B cell (primary cell): ENCODE results near the gene TRAPPC1. TPM values are rescaled to one million over a fixed set of nuclear protein-coding genes. Genes with fewer than 3 reads are reported as not detected.

ENCODE experiments used
- ATAC-seq: fragments of 200-7000 bp; cut with Tn5 transposase; one replicate; pipeline ENCODE4 v1.10.0; 2021; ENCODE audit warnings: low read depth, mild to moderate bottlenecking, moderate number of reproducible peaks, moderate library complexity
- CTCF ChIA-PET: fragments of 350-600 bp; sonication (Branson Sonifier 250); formaldehyde crosslinking; loops from one replicate; lab custom pipeline; 2021; ENCODE audit warnings: antibody characterized with exemption, inconsistent platforms; lab: Charles Lee
- POLR2A ChIA-PET: fragments of 350-600 bp; sonication (Branson Sonifier 250); formaldehyde crosslinking; loops from one replicate; lab custom pipeline; 2021; ENCODE audit warnings: antibody characterized with exemption; lab: Charles Lee
- DNase-seq: peaks from one replicate; pipeline ENCODE4 v3.0.0; 2013
- H2AFZ ChIP-seq: 2 replicates; pipeline ENCODE4 v1.6.1; 2012; ENCODE audit warnings: mild to moderate bottlenecking, low read depth, low read length; ENCODE audit not compliant: insufficient read depth, poor library complexity, severe bottlenecking
- H3K27ac ChIP-seq, 2 donors: 1 replicate in 1 of 2; 2 replicates in 1 of 2; pipeline ENCODE4 v1.5.1; 2012 to 2013; ENCODE audit warnings: low read length in 2 of 2, mild to moderate bottlenecking in 2 of 2, moderate library complexity in 1 of 2
- H3K27me3 ChIP-seq, 4 experiments: fragments of 200-600 bp in 1 of 4; sonication (generic) in 1 of 4; replicated peaks in 1 of 4; 1 replicate in 2 of 4; 2 replicates in 2 of 4; pipeline versions ENCODE4 v1.6.1 to v1.7.0; 2013 to 2016; ENCODE audit warnings: low read length in 3 of 4, mild to moderate bottlenecking in 2 of 4, mixed read lengths in 1 of 4, moderate library complexity in 1 of 4; ENCODE audit not compliant: insufficient read depth in 4 of 4, control insufficient read depth in 3 of 4; ENCODE audit errors: control extremely low read depth in 1 of 4
- H3K36me3 ChIP-seq, 2 experiments: replicated peaks in 1 of 2; 1 replicate in 1 of 2; 2 replicates in 1 of 2; pipeline versions ENCODE4 v1.6.1 to v1.7.1; 2013; ENCODE audit warnings: low read length in 1 of 2; ENCODE audit not compliant: insufficient read depth in 2 of 2, control insufficient read depth in 1 of 2; ENCODE audit errors: control extremely low read depth in 1 of 2, extremely low read depth in 1 of 2
- H3K4me1 ChIP-seq, 2 donors: fragments of 200-600 bp in 1 of 2; sonication (generic) in 1 of 2; 1 replicate in 1 of 2; 2 replicates in 1 of 2; pipeline versions ENCODE4 v1.5.1 to v1.6.1; 2013 to 2017; ENCODE audit warnings: low read length in 2 of 2; ENCODE audit not compliant: control insufficient read depth in 2 of 2, insufficient read depth in 2 of 2
- H3K4me2 ChIP-seq: replicated peaks from 2 replicates; pipeline ENCODE3; 2012; ENCODE audit warnings: mild to moderate bottlenecking, low read depth, low read length; ENCODE audit not compliant: poor library complexity, severe bottlenecking
- H3K4me3 ChIP-seq, 5 experiments: fragments of 200-600 bp in 1 of 5; sonication (generic) in 1 of 5; 1 replicate in 3 of 5; 2 replicates in 2 of 5; pipeline versions ENCODE4 v1.5.1 to v1.7.0; 2011 to 2016; ENCODE audit warnings: low read length in 4 of 5, mild to moderate bottlenecking in 4 of 5, low read depth in 2 of 5, control low read depth in 1 of 5, moderate library complexity in 1 of 5; ENCODE audit not compliant: insufficient read depth in 1 of 5; ENCODE audit errors: control extremely low read depth in 1 of 5, extremely low read depth in 1 of 5
- H3K79me2 ChIP-seq: fragments of 200-600 bp; sonication (generic); one replicate; pipeline ENCODE4 v1.6.0; 2016; ENCODE audit warnings: low read length; ENCODE audit not compliant: control insufficient read depth, insufficient read depth
- H3K9ac ChIP-seq: fragments of 200-600 bp; sonication (generic); 2 replicates; pipeline ENCODE4 v1.6.1; 2017; ENCODE audit warnings: mild to moderate bottlenecking, low read length, moderate library complexity
- H3K9me3 ChIP-seq, 3 donors: one replicate each; pipeline versions ENCODE4 v1.6.1 to v1.7.1; 2013; ENCODE audit warnings: low read length in 2 of 3; ENCODE audit not compliant: control insufficient read depth in 2 of 3, insufficient read depth in 1 of 3; ENCODE audit errors: control extremely low read depth in 1 of 3
- H4K20me1 ChIP-seq: 2 replicates; pipeline ENCODE4 v1.6.0; 2012; ENCODE audit warnings: mild to moderate bottlenecking, low read length; ENCODE audit not compliant: insufficient read depth, control insufficient read depth, poor library complexity, severe bottlenecking
- H3K27ac Mint-ChIP-seq: one replicate; pipeline ENCODE4 v1.8.0; 2021; ENCODE audit warnings: mixed read lengths
- H3K27me3 Mint-ChIP-seq: one replicate; pipeline ENCODE4 v1.8.0; 2021; ENCODE audit warnings: mixed read lengths
- H3K4me1 Mint-ChIP-seq: one replicate; pipeline ENCODE4 v1.8.0; 2021; ENCODE audit warnings: mixed read lengths
- H3K4me3 Mint-ChIP-seq: one replicate; pipeline ENCODE4 v1.8.0; 2021; ENCODE audit warnings: mixed read lengths
- H3K9me3 Mint-ChIP-seq: one replicate; pipeline ENCODE4 v1.8.0; 2022; ENCODE audit warnings: mixed read lengths; ENCODE audit not compliant: insufficient read depth
- EZH2 ChIP-seq: IDR thresholded peaks from 2 replicates; pipeline ENCODE4 v1.6.1; 2012; ENCODE audit warnings: borderline replicate concordance, low read depth, mild to moderate bottlenecking, moderate library complexity, low read length; ENCODE audit not compliant: insufficient read depth, poor library complexity, severe bottlenecking
- WGBS: methylation state at CpG from one replicate; pipeline ENCODE4 v1.1.5; 2013; ENCODE audit warnings: missing lambda C conversion rate; ENCODE audit not compliant: insufficient coverage; 5-methylcytosine and 5-hydroxymethylcytosine counted together
- intact Hi-C: fragments of 100-400 bp; cut with micrococcal nuclease; formaldehyde crosslinking; loops from one replicate; pipeline ENCODE4 v1.10.0; 2022
- polyA plus RNA-seq: library from polyadenylated mRNA; depleted of rRNA; stranded (reverse); fragments of >200 nt; gene quantifications from 2 replicates; pipeline ENCODE4 v1.2.3, GENCODE V29; 2012
- total RNA-seq, 2 donors: library from RNA; stranded (reverse); fragments of 120-200 nt in 1 of 2; gene quantifications; 1 replicate in 1 of 2; 2 replicates in 1 of 2; pipeline versions ENCODE4 v1.2.3 to v1.2.4, GENCODE V29; 2013 to 2022
- TF ChIP-seq, protein P1 (sequence below): fragments of 200-600 bp; IDR thresholded peaks from one replicate; pipeline ENCODE4 v1.8.0; 2022; ENCODE audit warnings: antibody characterized with exemption, mild to moderate bottlenecking

TRAPPC1 gene
- total and polyA plus RNA-seq, 2 donors (not counting 1 experiment from before 2014, with no cell fraction given) = 118 to 173 TPM

- no peaks in the 10 kb centered on the region for H3K27me3 ChIP-seq
- WGBS = 95% methylated on average over 11 of the region's 13 CpGs
- ChIA-PET CTCF (interaction anchor here (0.9 to 2.8 kb wide), 6 partner anchors 33 to 161 kb away, joined by 3 to 21 read pairs (median 6); partner anchors contain the start of gene NAA38), POLR2A (no interaction called here)
- no peak for ATAC-seq
- H3K27ac ChIP-seq = no peak overlapping the region
- intact Hi-C loops = no loop called here
- no peak overlapping the region for H3K27ac Mint-ChIP-seq
- no peaks in the 10 kb centered on the region for H3K4me1 ChIP-seq
- no peaks in the 10 kb centered on the region for H3K4me1 Mint-ChIP-seq
- no peak for TF ChIP-seq EZH2
- TF ChIP-seq, protein P1, sequence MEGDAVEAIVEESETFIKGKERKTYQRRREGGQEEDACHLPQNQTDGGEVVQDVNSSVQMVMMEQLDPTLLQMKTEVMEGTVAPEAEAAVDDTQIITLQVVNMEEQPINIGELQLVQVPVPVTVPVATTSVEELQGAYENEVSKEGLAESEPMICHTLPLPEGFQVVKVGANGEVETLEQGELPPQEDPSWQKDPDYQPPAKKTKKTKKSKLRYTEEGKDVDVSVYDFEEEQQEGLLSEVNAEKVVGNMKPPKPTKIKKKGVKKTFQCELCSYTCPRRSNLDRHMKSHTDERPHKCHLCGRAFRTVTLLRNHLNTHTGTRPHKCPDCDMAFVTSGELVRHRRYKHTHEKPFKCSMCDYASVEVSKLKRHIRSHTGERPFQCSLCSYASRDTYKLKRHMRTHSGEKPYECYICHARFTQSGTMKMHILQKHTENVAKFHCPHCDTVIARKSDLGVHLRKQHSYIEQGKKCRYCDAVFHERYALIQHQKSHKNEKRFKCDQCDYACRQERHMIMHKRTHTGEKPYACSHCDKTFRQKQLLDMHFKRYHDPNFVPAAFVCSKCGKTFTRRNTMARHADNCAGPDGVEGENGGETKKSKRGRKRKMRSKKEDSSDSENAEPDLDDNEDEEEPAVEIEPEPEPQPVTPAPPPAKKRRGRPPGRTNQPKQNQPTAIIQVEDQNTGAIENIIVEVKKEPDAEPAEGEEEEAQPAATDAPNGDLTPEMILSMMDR = no peak
- H3K4me3 ChIP-seq = no peak overlapping the region
- DNase-seq = no peak
- H3K4me2 ChIP-seq = no peak overlapping the region
- H3K79me2 ChIP-seq = no peaks in the 10 kb centered on the region
- no peaks in the 10 kb centered on the region for H3K27me3 Mint-ChIP-seq
- no peak overlapping the region for H3K9ac ChIP-seq
- no peak overlapping the region for H2AFZ ChIP-seq
- H3K9me3 Mint-ChIP-seq = no peaks in the 10 kb centered on the region
- no peaks in the 10 kb centered on the region for H4K20me1 ChIP-seq
- H3K4me3 Mint-ChIP-seq = no peak overlapping the region
- H3K9me3 ChIP-seq = no peaks in the 10 kb centered on the region
- H3K36me3 ChIP-seq = peaks cover 4 to 70% of the 10 kb centered on the region in 2 experiments
These were observed 34.7 kb downstream of the TRAPPC1 start for GRCh38 chr17:7897090-7897489.

DNA sequence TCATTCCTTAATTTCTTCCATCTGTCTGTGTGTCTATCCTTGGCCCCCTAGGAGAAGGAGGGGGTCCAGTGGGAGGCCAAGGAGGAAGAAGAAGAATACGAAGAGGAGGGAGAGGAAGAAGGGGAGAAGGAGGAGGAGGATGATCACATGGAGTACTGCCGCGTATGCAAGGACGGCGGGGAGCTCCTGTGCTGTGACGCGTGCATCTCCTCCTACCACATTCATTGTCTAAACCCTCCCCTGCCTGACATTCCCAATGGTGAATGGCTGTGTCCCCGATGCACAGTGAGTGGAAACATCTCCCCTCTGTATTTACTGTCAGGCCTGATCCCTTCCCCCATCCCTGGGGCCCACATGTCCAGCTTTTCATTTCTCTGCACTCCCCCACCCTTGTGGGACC lies 36.9 kb downstream of the TRAPPC1 start:
- no peak for ATAC-seq
- Mint-ChIP-seq H3K27me3 (no peaks in the 10 kb centered on the region), H3K4me1 (no peaks in the 10 kb centered on the region), H3K9me3 (no peaks in the 10 kb centered on the region), H3K4me3 (no peak overlapping the region), H3K27ac (no peak overlapping the region)
- DNase-seq = no peak
- no peaks in the 10 kb centered on the region for H3K9me3 ChIP-seq
- no peaks in the 10 kb centered on the region for H3K27me3 ChIP-seq
- ChIA-PET POLR2A (no interaction called here), CTCF (interaction anchor here (1.1 kb wide), 1 partner anchor 33 kb away, joined by 3 read pairs; no protein-coding TSS in a partner anchor)
- intact Hi-C loops = no loop called here
- H4K20me1 ChIP-seq = no peaks in the 10 kb centered on the region
- H3K4me1 ChIP-seq = no peaks in the 10 kb centered on the region
- H3K79me2 ChIP-seq = no peaks in the 10 kb centered on the region
- WGBS = 100% methylated on average over 3 of the region's 8 CpGs
- H2AFZ ChIP-seq = no peak overlapping the region
- no peak overlapping the region for H3K27ac ChIP-seq
- peaks cover 4 to 61% of the 10 kb centered on the region in 2 experiments for H3K36me3 ChIP-seq
- no peak overlapping the region for H3K4me3 ChIP-seq
- no peak overlapping the region for H3K9ac ChIP-seq
- no peak overlapping the region for H3K4me2 ChIP-seq
- TF ChIP-seq, protein P1 = no peak
